GM12801 (cell line): ENCODE results near the gene THAP8.

Experiments used
- TF ChIP-seq, protein P1 (sequence below): IDR thresholded peaks from one replicate; pipeline ENCODE4 v1.5.1; 2011; ENCODE audit warnings: control low read depth; ENCODE audit not compliant: insufficient read length; ENCODE audit errors: extremely low read depth

THAP8 gene

DNA sequence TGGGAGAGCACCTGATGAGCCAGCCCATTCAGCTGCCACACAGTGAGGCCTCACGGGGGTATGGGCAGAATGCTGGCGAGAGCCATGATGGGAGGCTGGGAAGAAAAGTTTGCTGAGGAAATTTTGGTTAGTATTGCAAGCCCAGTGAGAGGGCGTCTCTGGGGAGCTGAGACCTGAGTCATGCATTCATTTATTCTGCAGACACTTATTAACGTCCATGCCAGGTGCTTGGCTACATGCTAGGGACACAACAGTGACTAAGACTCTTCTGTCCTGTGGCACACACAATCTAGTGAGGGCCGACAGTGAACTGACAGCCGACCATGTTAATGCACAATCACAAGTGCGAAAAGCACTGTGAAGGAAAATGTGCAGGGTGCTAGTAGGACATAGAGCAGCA lies 27.8 kb upstream of the THAP8 start:
- TF ChIP-seq, protein P1, sequence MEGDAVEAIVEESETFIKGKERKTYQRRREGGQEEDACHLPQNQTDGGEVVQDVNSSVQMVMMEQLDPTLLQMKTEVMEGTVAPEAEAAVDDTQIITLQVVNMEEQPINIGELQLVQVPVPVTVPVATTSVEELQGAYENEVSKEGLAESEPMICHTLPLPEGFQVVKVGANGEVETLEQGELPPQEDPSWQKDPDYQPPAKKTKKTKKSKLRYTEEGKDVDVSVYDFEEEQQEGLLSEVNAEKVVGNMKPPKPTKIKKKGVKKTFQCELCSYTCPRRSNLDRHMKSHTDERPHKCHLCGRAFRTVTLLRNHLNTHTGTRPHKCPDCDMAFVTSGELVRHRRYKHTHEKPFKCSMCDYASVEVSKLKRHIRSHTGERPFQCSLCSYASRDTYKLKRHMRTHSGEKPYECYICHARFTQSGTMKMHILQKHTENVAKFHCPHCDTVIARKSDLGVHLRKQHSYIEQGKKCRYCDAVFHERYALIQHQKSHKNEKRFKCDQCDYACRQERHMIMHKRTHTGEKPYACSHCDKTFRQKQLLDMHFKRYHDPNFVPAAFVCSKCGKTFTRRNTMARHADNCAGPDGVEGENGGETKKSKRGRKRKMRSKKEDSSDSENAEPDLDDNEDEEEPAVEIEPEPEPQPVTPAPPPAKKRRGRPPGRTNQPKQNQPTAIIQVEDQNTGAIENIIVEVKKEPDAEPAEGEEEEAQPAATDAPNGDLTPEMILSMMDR: no peak

DNA sequence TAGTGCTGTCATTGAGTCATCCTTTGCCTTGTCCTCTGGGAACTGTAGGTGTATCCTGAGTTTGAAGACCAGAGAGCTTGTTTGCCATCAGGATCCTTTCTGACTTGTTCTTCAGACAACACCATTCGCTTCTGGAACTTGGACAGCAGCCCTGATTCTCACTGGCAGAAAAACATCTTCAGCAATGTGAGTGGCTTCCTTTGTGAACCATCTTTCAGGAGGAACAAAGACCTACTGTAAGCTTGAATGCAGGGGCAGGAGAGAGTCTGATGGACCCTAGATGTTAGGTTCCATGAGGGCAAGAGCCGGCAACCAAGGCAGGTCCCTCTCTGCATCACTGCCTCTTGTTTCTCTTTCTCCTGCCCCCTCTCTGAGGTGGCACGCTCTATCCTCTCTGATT lies 27.3 kb upstream of the THAP8 start:
- TF ChIP-seq, protein P1: no peak

DNA sequence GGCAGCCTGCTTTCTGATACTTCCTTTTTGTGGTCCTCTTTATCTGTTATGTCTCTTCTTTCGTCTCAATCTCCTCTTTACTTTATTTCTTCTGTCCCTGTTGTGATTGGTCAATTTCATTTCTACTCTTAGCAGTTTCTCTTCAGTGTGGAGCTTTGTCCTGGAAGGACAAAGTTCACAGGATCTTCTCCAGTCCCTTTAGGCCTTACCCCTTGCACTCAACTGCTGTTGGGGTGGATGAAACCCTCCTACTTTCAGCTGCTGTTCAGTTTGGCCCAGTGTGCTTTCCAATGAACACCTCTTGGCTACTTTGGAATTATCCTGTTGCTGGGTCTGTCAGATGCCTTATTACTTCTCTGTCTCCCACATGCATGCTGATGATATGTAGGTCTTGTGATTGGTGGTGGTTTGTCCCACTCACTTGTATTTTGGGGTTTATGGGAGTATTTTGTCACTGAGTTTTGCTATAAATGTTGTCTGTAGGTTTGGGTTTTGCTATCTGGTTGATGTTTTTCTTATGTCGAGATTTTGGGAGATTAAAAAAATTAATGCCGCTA lies 25.4 kb upstream of the THAP8 start:
- TF ChIP-seq, protein P1: no peak

DNA sequence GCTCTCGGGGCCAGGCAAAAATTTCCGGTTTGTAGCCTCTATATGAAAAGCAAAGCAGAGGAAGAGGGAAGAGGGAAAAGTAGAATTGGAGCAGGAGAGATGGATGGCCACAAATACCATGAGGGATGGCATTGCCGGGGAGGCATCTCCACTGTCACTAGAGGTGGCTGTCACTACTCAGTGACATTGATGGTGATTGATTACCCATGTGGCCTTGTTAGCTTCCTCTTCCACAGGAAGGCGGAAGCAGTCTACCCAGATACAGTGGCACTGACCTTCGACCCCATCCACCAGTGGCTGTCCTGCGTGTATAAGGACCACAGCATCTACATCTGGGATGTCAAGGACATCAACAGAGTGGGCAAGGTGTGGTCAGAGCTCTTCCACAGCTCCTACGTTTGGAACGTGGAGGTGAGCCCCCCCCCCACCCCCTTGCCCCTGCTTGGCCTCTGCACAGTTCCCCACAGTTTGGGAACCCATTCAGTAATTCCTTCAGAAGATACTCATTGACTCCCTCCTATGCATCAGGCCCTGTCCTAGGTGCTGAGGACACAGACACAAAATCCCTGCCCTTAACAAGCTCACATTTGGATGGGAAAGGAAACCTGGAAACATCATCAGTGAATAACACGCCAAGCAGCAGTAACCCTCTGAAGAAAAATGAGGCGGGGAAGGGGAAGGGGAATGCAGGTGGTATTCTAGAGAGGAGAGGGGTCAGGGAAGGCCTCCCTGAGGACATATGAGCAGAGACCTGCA lies 19.2 kb upstream of the THAP8 start:
- TF ChIP-seq, protein P1: no peak

DNA sequence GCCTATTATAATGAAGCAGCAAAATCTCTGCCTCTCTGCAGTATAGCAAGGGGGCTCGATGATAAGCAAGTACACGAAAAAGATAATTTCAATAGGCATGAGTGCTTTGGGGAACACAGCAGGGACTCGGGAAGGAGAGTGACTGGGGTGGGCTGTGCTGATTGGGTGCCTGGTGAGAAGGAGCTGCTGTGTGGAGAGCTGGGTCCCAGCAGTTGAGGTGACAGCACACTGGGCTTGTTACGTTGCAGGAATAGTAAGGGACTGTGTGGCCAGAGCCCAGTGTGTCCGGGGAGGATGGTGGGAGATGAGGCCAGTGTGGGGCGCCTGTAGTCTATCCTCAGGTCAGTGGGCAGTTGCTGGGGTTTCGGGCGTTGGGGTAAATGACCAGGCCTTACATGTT lies 18.0 kb upstream of the THAP8 start:
- TF ChIP-seq, protein P1: no peak

DNA sequence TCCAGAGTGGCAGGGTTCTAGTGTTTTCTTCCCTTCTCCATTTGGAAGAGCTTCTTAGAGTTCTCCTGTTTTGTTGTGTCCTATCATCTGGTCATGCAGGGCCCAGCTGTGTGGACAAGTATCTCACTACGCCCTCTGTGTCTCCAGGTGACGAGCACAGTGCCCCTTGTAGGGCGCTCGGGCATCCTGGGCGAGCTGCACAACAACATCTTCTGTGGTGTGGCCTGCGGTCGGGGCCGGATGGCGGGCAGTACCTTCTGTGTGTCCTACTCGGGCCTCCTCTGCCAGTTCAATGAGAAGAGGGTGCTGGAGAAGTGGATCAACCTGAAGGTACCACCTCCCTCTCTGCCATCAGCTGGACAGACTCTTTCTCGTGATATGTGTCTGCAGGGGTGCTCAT lies 13.6 kb upstream of the THAP8 start:
- TF ChIP-seq, protein P1: no peak

DNA sequence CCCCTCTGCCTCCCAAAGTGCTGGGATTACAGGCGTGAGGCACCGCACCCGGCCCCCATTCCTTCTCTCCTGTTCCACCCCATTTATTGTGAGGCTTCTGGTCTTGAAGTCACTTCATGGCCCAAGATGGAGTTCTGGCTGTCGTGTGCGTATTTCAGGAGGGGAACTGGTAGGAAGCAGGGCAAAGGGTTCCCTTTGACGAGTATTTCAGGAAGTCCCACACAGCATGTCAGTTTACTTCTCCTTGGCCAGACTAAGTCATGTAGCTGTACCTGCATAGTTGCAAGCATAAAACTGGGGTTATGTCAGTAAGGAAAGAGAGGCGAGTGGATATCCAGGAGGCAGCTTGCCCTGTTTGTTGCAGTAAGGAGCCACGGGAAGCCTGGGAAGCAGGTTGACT lies 10.7 kb upstream of the THAP8 start:
- TF ChIP-seq, protein P1: no peak
